ENCODE data around the gene CRYGS.
"Not testable (repeated sequence)": the region's sequence is repeated elsewhere in the genome, so short reads cannot be mapped to it uniquely, and the experiment has no call there.

Gene CRYGS

GRCh38 chr3:186571644-186572013 lies 27.4 kb upstream of the CRYGS start:
- DNase-seq (ENCODE audit: low read depth, low spot score): no peak
- ChIA-PET POLR2A (no interaction called here), CTCF (interaction anchor here (1.0 to 7.1 kb wide), 5 partner anchors 11 to 250 kb away, joined by 3 to 60 read pairs (median 5); no protein-coding TSS in a partner anchor)
- TF ChIP-seq CTCF (IDR thresholded peaks at IDR 0.05; ENCODE audit: insufficient read depth, low read length, missing control alignments): no peak
- H3K4me3 ChIP-seq (ENCODE audit: low read depth, low read length): peak overlapping the region; percentile 93

GRCh38 chr3:186570941-186571643 lies 26.9 kb upstream of the CRYGS start:
- ChIA-PET CTCF (interaction anchor here (1.0 to 7.1 kb wide), 7 partner anchors 26 to 588 kb away, joined by 3 to 60 read pairs (median 4); no protein-coding TSS in a partner anchor), POLR2A (interaction anchor here (1.3 to 1.4 kb wide), 2 partner anchors 14 to 213 kb away, joined by 5 to 11 read pairs; partner anchors contain the start of gene EIF4A2)
- peak overlapping the region; percentile 93 for H3K4me3 ChIP-seq (ENCODE audit: low read depth, low read length)
- no peak for DNase-seq (ENCODE audit: low read depth, low spot score)
- TF ChIP-seq CTCF (IDR thresholded peaks at IDR 0.05; ENCODE audit: insufficient read depth, low read length, missing control alignments): no peak

- no peak for TF ChIP-seq CTCF (IDR thresholded peaks at IDR 0.05; ENCODE audit: insufficient read depth, low read length, missing control alignments)
- CTCF ChIA-PET: interaction anchor here (1.1 to 7.1 kb wide), 5 partner anchors 25 to 588 kb away, joined by 3 to 60 read pairs (median 4); no protein-coding TSS in a partner anchor
- peak within 1 kb of the TSS; percentile 93 for H3K4me3 ChIP-seq (ENCODE audit: low read depth, low read length)
- POLR2A ChIA-PET: interaction anchor here (0.6 to 1.4 kb wide), 4 partner anchors 15 to 611 kb away, joined by 3 to 11 read pairs (median 4); partner anchors contain the start of gene EIF4A2
- DNase-seq (ENCODE audit: low read depth, low spot score): peak; percentile 99
Measured at GRCh38 chr3:186570096-186570940, 26.1 kb upstream of the CRYGS start, which contains the start of gene DNAJB11. TSS of gene DNAJB11 (plus strand) at chr3:186570720. CDS start at chr3:186570898, 178 bp downstream.

GRCh38 chr3:186569779-186570095 lies 25.6 kb upstream of the CRYGS start:
- no peak for DNase-seq (ENCODE audit: low read depth, low spot score)
- peak overlapping the region; percentile 79 for H3K4me3 ChIP-seq (ENCODE audit: low read depth, low read length)
- TF ChIP-seq CTCF (IDR thresholded peaks at IDR 0.05; ENCODE audit: insufficient read depth, low read length, missing control alignments): no peak
- CTCF ChIA-PET: interaction anchor here (0.7 to 7.1 kb wide), 6 partner anchors 24 to 587 kb away, joined by 3 to 60 read pairs (median 4); no protein-coding TSS in a partner anchor
- POLR2A ChIA-PET: interaction anchor here (0.6 to 1.4 kb wide), 4 partner anchors 15 to 610 kb away, joined by 3 to 11 read pairs (median 4); partner anchors contain the start of gene EIF4A2

- POLR2A ChIA-PET; DNase-seq (ENCODE audit: low read depth, low spot score): not testable (repeated sequence)
- peak overlapping the region; percentile 79 for H3K4me3 ChIP-seq (ENCODE audit: low read depth, low read length)
- CTCF ChIA-PET: interaction anchor here (0.7 to 7.1 kb wide), 5 partner anchors 30 to 626 kb away, joined by 3 to 60 read pairs (median 4); no protein-coding TSS in a partner anchor
Measured at GRCh38 chr3:186569361-186569760, 25.2 kb upstream of the CRYGS start.

- no peak for TF ChIP-seq CTCF (IDR thresholded peaks at IDR 0.05; ENCODE audit: insufficient read depth, low read length, missing control alignments)
- peak within 1 kb of the TSS; percentile 94 for H3K4me3 ChIP-seq (ENCODE audit: low read depth, low read length)
- ChIA-PET CTCF (interaction anchor here (1.0 to 7.1 kb wide), 7 partner anchors 11 to 584 kb away, joined by 3 to 60 read pairs (median 8); no protein-coding TSS in a partner anchor), POLR2A (no interaction called here)
- no peak for DNase-seq (ENCODE audit: low read depth, low spot score)
Measured at GRCh38 chr3:186567072-186567921, 23.1 kb upstream of the CRYGS start, which contains the start of gene TBCCD1. TSS of gene TBCCD1 (minus strand) at chr3:186567339. CDS start at chr3:186564329, 3,010 bp downstream.
